Activated naive CD4-positive, alpha-beta T cell treated with anti-CD3 and anti-CD28 coated beads, Interleukin-2, amount 50 U/mL, for 24 hours (primary cell): Measurements from ENCODE around the gene RPL27A.

Experiments
- H3K27ac Mint-ChIP-seq: one replicate; pipeline ENCODE4 v1.8.0; 2021; ENCODE audit warnings: mild to moderate bottlenecking, mixed read lengths
- H3K27me3 Mint-ChIP-seq: one replicate; pipeline ENCODE4 v1.8.0; 2021; ENCODE audit warnings: mixed read lengths
- H3K36me3 Mint-ChIP-seq: one replicate; pipeline ENCODE4 v1.8.0; 2021; ENCODE audit warnings: mixed read lengths
- H3K4me1 Mint-ChIP-seq: one replicate; pipeline ENCODE4 v1.8.0; 2021; ENCODE audit warnings: mixed read lengths
- H3K4me3 Mint-ChIP-seq: one replicate; pipeline ENCODE4 v1.8.0; 2021; ENCODE audit warnings: mild to moderate bottlenecking, mixed read lengths
- H3K9me3 Mint-ChIP-seq: one replicate; pipeline ENCODE4 v1.8.0; 2021; ENCODE audit warnings: mixed read lengths

RPL27A gene

GRCh38 chr11:8735094-8735493 lies 52.5 kb downstream of the RPL27A start:
- H3K4me3 Mint-ChIP-seq: no peak overlapping the region
- H3K36me3 Mint-ChIP-seq: no peaks in the 10 kb centered on the region
- H3K9me3 Mint-ChIP-seq: no peaks in the 10 kb centered on the region
- no peak overlapping the region for H3K27ac Mint-ChIP-seq
- H3K27me3 Mint-ChIP-seq: no peaks in the 10 kb centered on the region
- H3K4me1 Mint-ChIP-seq: no peaks in the 10 kb centered on the region

GRCh38 chr11:8739309-8739793 lies 56.8 kb downstream of the RPL27A start:
- Mint-ChIP-seq H3K36me3 (no peaks in the 10 kb centered on the region), H3K4me3 (no peak overlapping the region), H3K27me3 (no peaks in the 10 kb centered on the region), H3K4me1 (no peaks in the 10 kb centered on the region), H3K27ac (no peak overlapping the region), H3K9me3 (no peaks in the 10 kb centered on the region)
